ENCODE results near the gene CUX1.
A peak's percentile ranks its signal among the peaks of the same experiment; 100 is the strongest.
"Not testable (repeated sequence)": the region's sequence is repeated elsewhere in the genome, so short reads cannot be mapped to it uniquely, and the experiment has no call there.

The CUX1 gene

DNA sequence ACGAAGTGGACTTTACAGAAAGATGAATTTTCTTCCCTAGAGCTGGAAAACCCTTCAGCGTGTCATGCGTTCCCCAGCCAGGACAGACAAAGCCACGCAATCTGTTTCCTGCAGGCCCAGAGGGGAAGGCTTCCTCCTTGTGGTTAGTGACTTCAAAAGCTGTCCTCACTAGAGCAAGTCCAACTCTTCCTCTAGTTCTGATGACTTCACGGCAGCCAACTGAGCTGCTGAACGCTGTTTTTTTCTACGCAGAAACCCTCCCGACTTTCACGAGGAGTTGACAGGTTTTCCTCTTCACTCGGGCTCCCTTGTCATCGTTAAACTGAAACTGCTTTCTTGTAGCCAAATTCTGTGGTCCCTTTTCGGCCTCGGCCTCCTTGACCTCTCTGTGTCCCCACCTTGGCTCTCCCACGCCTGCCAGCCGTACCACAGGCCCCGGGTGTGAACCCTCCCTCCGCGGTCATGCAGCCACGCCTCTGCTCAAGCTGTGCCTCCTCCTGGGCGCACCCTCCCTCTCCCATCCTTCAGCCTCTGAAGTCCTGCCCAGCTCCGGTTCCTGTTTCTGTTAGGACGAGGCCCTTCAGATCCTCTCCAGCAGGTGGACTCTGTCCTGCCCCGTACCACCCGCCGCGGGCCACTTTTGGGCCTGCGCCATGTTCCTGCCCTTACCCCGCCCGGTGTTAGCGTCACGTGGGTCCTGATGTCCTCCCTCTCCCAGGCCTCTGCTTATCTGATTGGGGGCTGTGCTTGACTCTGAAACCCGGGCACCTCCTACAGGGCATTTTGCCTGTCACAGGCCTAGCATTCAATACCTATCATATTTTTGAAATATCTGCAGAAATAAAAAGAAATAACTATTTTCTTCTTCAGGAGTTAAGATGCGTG, 39.3 kb downstream of the CUX1 start:
- peak; percentile 23 for DNase-seq

DNA sequence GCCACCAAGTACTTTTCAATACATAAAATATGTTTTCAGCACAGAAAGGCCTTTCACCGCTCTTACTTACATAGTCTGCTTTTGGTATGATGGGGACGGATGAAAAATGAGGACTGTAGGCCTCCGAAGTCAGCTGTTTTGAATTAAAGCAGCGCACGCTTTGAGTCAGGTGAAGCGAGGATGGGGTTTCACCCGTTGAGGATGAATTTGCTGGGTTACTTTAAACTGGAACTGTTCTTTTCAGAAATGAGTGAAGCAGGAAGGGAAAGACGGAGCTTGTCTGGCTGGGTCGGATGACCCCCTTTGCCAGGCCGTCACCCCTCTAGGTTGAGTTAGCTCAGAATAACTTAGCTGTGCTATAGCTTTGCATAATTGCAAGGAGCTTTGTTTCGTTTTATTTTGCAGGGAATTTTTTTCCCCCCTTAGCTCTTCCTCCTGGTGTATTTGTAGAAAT, 40.0 kb downstream of the CUX1 start:
- no peak for DNase-seq

DNA sequence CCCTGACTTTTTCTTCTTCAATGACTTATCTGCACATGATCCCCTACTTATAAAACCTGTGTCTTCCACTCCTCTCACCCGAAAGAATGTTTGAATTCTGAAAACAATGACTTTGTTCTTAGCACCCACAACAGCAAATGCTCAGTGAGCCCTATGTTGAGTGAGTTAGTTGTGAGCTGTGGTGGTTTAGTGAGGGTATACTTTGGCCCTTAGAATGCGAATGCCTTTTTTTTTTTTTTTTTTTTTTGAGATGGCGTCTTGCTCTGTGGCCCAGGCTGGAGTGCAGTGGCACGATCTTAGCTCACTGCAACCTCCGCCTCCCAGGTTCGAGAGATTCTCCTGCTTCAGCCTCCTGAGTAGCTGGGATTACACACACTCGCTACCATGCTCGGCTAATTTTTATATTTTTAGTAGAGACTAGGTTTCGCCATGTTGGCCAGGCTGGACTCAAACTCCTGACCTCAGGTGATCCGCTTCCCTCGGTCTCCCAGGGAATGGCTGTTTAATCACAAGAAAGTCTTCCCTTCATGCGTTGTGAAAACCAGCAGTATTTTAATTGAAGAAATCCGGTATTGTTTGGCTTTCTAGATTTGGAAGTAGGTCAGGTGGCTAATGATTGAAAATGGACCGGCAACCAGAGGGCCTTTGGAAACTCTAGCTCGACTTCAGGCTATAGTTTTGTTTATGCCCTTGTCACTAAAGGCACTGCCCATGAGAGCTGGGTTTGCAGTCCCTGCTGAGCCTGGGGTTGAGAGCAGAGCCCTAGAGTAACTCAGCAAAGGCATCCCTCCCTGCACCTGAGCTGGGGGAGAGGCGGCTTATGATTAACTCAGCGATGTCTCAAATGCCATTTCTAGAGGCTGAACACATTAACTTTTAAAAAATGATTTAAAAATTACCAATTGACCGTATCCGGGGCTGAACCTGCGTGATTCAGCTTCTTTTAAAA, 41.3 kb downstream of the CUX1 start:
- DNase-seq = no peak

DNA sequence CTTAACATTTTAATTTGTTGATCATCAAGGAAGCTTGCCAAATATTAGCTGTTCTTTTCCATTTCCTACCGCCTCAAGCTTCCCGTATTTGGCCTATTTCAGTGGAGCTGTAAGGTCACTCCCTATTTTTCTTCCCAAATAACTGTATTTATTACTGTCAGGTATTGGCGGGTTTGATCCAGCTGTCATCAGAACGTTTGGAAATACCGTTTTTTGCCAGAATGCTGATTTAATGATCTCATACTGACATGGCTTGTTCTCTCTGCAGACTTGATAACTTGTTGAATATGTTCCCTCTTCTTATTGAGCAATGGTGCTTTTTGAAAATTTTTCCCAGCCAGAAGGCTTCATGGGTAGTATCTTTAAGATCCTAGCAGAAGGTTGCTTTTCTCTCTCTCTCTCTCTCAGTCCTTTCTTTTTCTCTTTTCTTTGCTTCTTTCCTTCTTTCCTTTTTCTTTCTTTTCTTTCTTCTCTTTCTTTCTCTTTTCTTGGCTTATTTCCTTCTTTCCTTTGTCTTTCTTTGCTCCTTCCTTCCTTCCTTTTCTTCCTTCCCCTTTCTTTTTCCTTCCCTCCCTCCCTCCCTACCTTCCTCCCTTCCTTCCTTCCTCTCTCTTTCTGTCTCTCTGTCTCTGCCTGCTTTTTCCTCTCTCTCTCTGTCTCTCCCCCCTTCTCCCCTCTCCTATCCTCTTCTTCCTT, 42.1 kb downstream of the CUX1 start:
- no peak for DNase-seq

DNA sequence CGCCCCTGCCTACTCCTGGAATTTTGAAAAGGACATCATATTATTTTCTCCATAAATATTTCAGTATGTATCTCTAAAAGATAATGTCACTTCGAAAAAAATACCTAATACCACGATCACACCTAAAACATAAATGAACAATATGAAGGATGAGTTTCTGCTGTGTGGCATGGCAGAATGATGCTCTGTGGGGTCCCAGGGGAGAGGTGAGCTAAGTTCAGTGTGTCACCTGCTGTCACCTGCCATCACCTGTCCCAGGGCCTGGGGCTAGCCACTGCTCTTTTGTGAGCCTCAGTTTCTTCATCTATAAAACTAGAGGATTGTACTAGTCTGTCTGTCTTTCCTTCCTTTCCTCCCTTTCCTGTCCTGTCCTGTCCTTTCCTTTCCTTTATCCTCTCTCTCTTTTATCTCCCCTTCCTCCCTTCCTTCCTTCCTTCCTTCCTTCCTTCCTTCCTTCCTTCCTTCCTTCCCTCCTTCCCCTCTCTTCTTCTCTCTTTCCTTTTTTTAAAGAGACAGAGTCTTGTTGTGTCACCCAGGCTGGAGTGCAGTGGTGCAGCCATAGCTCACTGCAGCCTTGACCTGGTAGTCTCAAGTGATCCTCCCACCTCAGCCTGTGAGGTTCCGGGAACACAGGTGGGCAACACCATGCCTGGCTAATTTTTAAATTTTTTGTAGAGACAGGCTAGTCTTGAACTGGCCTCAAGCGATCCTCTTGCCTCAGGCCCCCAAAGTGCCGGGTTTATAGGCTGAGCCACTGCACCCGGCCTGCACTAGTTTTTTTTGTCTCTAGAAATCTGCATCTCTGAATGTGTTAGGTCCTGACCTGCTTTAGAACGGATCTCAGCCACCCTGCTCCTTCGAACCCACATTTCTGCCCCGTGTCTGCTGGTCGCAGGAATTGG, 43.1 kb downstream of the CUX1 start:
- no peak for DNase-seq

DNA sequence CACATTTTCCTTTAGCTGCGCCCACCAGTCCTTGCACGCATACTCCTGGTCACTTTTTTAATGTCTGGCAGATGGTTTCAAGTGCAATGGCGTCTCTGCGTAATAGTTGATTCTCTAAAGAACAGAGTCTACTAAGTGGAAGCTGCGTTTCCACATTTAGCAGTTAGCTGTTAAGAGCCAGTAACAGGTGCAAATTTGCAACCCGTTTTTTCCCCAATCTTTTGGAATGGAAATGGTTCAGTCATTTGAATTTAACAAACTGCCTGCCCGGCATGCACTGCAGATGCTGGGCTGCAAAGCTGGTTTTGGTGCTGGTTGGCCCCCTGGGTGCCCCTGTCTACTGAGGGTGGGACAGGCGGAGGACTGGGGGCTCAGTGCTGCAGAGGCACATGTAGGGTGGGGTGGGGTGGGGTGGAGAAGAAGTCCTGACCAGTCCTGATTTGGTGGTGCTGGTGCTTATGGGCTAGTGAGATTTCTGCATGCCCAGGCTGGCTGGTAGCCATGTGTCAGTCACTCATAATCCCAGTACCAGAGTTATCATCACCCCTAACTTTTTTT, 43.9 kb downstream of the CUX1 start:
- DNase-seq = no peak

DNA sequence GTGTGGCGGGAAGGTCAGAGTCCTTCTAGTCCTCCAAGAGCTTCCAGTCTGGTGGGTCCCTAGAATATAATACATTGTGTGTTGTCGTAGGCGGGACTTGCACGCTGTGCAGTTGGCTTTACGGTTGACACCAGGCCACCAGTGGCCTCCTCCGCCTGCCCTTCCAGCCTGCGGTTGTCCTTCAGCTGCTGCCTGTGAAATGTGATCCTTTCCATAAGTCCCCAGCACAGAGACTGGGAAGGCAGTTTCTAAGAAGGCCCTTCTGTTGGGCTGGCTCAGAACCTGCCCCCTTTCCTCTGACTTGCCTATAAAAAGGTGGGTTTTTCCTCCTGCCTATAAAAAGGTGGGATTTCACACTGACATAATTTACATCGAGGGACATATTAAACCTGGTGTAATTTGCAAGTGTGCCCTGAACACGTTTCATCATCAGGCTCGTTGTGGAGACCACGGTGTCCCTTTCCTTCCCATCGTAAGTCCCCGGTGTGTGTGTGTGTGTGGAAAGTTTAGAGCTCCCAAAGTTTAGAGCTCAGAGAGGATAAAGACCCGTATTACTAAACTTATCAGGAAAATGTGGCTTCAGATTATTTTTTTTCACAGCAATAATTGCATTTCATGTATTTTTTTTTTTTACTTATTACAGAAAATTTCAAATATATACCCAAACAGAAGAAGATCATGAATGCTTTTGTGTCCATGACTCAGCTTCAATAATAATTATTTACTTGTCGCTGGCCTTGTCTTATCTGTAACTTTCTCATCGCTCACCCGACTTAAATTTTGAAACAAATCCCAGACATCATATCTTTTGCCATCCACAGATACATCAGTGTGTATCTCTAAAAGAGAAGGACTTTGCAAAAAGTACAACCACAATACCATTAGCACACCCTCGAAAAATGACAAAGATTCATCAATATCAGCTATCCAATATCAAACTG, 45.1 kb downstream of the CUX1 start:
- no peak for DNase-seq

DNA sequence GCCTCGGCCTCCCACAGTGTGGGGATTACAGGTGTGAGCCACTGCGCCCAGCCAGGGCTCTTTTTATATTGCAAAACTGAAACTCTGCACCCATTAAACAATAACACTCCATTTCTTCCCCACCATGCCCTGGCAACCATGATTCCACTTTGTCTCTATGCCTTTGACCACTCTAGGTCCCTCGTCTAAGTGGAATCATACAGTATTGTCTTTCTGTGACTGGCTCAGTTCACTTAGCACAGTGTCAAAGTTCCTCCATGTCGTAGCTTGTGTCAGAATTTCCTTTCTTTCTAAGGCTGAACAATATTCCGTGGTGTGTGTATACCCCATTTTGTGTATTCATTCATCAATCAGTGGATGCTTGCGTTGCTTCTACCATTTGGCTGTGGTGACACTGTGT, 46.2 kb downstream of the CUX1 start:
- no peak for DNase-seq

DNA sequence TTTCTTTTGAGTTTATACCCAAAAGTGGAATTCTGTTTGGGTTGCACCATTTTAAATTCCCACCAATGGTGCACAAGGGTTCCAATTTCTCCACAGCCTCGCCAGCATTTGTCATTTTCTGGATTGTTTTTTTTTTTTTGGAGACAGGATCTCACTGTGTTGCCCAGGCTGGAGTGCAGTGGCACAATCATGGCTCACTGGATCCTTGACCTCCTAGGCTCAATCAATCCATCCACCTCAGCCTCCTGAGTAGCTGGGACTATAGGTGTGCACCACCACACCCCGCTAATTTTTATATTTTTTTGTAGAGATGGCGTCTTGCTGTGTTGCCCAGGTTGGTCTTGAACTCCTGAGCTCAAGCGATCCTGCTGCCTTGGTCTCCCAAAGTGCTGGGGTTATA, 46.6 kb downstream of the CUX1 start:
- DNase-seq = no peak

DNA sequence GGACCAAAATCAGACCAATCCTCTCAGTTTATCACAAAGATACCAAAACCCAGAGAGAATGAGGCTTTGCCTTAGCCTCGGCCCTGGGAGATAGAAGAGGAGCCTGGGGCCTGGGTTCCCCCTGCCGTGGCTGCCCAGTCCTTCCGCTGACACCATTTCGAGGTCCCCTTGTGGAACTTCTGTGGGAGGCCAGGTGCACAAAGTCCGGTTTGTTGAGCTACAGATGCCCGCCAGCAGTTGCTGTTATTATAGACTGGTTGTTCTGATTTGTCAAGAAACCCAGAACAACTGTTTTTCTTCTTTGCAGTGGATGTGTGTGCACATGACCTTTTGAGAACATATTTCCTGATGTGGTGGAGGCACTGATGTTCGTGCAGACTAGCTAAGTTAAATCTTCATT, 47.6 kb downstream of the CUX1 start:
- DNase-seq = no peak

DNA sequence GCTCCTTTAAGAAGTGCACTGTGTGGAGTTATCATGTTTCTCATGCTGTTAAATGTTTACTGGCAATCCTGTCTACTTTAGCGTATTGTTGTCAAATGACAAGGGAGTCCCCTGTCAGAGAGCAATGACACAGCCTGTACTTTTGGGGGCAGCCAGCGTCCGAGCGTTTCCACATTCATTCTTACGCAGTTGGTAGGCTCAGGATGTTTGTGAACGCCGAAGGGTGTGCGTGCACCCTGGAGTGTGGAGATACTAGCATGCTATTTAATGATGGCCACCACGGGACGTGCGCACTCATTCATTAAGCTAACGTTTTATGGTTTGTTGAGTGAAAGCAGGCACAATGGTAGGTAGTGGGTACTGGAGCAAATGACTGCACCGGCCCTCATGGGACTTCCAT, 48.0 kb downstream of the CUX1 start:
- DNase-seq = no peak

DNA sequence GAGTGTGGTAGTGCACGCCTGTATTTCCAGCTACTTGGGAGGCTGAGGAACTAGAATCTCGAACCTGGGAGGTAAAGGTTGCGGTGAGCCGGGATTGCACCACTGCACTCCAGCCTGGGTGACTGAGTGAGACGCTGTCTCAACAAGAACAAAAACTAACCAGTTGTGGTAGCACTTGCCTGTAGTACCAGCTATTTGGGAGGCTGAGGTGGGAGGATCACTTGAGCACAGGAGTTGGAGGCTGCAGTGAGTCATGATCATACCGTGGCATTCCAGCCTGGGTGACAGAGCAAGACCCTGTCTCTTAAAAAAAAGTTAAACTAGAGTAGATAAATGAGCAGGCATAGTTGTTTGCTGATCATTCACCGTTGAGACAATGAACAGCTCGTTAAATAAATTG, 48.9 kb downstream of the CUX1 start:
- DNase-seq = no peak

DNA sequence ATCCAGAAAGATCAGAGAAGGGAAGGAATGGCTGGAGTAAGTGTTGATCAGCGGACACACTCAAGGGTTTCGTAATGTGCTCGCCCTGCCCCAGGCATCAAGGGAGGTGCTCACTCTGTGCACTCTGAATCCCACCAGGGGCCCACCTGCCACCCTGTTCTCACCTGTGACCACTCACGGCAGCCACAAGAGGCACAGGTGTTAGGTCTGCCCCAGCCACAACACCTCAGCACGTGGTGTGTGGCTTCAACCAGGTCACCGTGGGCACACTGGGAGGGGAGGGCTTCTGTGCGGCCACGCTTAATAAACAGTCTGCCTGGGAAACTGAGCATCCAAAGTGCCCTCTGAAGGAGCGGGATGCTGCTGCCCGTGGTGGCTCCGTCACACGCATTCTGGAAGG, 49.8 kb downstream of the CUX1 start:
- no peak for DNase-seq

DNA sequence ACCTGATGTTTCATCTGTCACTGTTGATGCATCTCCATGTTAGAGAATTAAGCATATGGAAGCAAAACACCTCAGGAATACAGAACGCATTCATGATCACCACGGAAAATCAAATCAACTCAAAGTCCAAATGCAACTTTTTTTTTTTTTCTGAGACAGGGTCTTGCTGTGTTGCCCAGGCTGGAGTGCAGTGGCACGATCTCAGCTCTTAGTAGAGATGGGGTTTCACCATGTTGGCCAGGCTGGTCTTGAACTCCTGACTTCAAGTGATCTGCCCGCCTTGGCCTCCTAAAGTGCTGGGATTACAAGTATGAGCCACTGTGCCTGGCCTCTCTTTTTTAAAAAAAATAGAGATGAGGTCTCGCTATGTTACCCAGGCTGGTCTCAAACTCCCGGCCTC, 50.3 kb downstream of the CUX1 start:
- not testable (repeated sequence) for DNase-seq

DNA sequence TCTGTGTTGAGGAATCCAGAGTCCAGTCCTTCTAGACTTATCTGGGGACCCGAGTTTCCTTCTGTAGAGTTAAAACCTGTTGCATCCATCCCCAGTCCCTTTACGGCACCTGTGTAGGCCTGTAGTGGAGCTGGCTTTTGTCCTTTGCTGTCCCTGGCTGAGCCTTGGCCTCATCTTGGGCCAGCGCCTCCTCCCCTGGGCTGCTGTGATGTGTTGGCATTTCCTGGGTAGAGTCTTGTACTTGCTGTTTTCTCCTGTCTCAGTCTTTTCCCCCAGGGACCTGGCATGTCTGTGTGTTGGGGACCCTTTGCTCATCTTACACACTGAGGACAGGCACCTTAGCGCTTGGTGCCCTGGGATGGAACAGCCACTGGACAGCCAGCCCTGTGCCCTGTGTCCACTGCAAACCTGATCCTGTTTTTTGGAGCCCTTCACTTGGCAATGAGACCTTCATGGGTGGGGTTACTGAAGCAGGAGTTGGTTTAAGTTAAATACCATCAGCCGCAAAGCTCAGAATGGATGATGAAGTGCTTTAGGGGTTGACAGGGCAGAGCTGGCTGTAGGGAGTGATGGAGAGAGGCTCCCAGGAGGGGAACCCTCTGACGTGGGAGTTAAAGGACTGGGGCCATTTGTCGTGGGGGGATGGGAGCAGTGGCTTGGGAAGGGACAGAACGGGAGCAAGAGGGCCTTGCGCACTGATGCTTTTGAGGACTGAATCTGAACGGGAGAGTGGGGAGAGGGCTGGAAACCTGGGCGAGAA, 50.9 kb downstream of the CUX1 start:
- DNase-seq = no peak

DNA sequence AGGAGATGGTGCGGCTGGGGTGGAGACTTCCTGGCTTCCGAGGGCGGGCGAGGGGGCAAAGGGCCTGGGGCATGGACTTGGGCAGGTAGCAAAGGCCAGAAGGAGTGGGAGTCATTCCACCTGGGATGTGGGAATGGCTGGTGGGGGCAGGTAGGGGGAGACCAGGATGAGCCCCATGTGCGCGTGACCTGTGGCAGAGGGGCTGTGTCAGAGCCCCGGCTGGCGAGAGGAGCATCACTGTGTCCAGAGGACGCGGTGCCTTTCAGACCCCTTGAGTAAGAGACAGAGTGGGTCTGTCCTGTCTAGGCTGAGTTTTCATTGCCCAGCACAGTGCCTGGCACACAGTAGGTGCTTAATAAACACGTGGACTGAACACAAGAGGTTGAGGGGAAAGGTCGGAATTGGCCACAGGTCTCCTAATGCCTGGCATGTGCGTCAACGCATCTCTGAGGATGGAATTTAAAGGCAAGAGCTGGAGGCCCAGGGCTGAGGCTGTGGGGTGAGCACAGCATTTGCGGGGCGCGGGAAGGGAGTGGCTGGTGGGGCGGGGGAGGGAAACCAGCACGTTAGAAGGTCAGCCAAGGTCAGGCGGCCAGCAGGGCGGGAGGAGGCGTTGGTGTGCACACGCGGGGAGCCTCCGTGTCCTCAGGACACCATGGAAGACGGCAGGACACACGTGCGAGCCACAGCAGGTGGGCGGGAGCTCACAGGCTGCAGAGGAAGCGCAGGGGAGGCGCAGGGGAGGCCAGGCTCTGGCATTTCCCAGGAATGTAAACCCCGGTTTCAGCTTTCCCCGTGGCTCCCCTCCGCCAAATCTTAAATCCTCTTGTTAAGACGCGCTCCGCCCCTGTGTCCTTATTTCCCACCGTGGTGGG, 51.8 kb downstream of the CUX1 start:
- DNase-seq = no peak

DNA sequence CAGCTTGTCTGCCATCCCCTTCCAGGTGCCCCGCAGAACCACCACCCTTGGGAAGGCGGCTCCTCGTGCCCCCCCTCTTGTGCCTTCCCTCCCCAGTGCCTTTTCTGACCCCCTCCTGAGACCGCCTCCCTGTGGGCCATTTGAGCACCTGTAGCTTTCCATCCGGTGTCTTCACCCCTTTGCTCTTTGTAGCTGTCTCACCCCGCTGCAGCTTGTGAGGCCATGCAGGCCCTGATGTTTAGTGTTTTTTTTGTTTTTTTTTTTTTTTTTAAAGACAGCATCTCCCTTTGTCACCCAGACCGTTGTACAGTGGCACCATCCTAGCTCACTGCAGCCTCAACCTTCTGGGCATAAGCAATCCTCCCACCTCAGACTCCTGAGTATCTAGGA, 52.5 kb downstream of the CUX1 start:
- no peak for DNase-seq

DNA sequence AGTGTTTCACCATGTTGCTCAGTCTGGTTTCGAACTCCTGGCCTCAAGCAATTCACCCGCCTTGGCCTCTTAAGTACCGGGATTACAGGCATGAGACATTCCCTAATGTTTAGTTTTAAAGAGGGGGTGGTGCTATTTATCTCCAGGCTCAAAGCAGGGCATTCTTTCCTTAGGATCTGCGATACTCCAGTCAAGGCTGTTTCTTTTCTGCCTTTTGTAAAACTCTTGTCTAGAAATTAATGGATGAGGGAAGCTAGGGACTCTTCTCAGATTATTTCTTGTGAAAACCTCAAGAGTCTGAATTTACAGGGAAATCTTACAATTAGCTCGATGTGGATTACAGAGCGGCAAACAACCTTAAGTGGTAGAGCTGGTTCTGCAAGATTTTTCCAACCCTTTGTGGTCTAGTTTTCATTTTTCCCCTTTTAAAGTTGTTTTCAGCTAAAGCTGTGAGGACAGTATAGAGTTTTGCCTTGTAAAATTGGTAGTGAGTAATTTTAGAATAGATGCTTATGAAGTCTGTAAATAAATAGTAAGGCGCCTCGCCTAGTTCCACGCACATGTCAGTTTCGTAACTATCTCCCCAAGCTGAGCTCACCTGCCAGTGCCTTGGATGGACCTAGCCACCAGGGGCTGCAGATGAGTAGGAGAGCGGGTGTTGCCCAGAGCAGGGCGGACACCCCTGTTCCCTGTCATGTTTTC, 53.1 kb downstream of the CUX1 start:
- DNase-seq = no peak
